ENCODE measurements around the gene REM1. TPM values are rescaled to one million over a fixed set of nuclear protein-coding genes. Genes with fewer than 3 reads are reported as not detected.
A peak's percentile ranks its signal among the peaks of the same experiment; 100 is the strongest.

Gene REM1
- total and polyA plus RNA-seq, 2 of the 13 experiments (the other 11 are each of a cell fraction or from before 2014, with no cell fraction given), result not detected

DNA sequence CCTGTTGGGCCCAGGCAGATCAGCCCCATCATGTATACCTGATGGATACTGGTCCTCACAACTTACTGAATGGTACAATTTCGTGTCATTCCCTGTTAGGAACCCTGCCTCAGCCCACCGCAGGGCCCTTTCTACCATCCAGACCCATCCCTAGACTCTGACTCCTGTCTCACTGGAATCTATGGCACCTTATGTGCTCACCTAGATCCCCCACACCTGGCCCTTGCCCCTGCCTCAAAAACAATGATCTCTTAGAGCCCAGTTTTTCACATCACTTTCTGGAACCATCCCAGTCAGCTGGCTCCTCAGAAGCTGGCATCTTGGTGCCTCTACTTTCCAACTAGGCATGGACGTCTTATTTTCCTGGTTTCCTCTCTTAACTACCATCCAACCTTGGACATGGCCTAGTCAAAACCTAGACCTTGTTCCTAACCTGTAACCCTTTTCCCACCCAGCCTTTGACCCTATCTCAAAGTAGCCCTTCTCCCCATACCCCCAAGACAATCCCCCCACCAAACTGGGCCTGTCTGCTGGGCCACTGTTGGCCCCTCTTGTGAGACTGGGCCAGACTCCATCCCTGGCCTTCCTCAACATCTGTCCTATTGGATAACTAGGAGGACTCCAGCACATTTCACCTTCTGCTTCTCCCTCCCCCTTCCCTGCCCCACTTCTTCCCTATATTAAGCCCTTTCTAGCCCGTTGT lies 40.1 kb downstream of the REM1 start (continued):
- no peak for TF ChIP-seq MBNL3 (CRISPR knock-in tag; conservative IDR thresholded peaks at IDR 0.05)
- 0 out of 2 replicates have a peak, but pooled peaks have one; percentile 2 for TF ChIP-seq MTF2 (CRISPR knock-in tag; IDR thresholded peaks at IDR 0.05; ENCODE audit: borderline replicate concordance)
- TF ChIP-seq, protein P1, sequence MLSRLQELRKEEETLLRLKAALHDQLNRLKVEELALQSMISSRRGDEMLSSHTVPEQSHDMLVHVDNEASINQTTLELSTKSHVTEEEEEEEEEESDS (CRISPR knock-in tag; IDR thresholded peaks at IDR 0.05; ENCODE audit: borderline replicate concordance), result no peak
- TF ChIP-seq, protein P2, sequence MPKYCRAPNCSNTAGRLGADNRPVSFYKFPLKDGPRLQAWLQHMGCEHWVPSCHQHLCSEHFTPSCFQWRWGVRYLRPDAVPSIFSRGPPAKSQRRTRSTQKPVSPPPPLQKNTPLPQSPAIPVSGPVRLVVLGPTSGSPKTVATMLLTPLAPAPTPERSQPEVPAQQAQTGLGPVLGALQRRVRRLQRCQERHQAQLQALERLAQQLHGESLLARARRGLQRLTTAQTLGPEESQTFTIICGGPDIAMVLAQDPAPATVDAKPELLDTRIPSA (CRISPR knock-in tag; IDR thresholded peaks at IDR 0.05; ENCODE audit: borderline replicate concordance), result no peak
- peak; percentile 62 for TF ChIP-seq PCBP2 (optimal IDR thresholded peaks at IDR 0.05; ENCODE audit: low read depth, low read length, poor library complexity, severe bottlenecking)
- no peak for TF ChIP-seq JDP2 (CRISPR knock-in tag; IDR thresholded peaks at IDR 0.05; ENCODE audit: borderline replicate concordance)
- TF ChIP-seq SMAD9 (CRISPR knock-in tag; IDR thresholded peaks at IDR 0.05), result no peak
- TF ChIP-seq ZNF772 (CRISPR knock-in tag; IDR thresholded peaks at IDR 0.05), result 0 out of 2 replicates have a peak, but pooled peaks have one; percentile 36
- TF ChIP-seq, protein P3, sequence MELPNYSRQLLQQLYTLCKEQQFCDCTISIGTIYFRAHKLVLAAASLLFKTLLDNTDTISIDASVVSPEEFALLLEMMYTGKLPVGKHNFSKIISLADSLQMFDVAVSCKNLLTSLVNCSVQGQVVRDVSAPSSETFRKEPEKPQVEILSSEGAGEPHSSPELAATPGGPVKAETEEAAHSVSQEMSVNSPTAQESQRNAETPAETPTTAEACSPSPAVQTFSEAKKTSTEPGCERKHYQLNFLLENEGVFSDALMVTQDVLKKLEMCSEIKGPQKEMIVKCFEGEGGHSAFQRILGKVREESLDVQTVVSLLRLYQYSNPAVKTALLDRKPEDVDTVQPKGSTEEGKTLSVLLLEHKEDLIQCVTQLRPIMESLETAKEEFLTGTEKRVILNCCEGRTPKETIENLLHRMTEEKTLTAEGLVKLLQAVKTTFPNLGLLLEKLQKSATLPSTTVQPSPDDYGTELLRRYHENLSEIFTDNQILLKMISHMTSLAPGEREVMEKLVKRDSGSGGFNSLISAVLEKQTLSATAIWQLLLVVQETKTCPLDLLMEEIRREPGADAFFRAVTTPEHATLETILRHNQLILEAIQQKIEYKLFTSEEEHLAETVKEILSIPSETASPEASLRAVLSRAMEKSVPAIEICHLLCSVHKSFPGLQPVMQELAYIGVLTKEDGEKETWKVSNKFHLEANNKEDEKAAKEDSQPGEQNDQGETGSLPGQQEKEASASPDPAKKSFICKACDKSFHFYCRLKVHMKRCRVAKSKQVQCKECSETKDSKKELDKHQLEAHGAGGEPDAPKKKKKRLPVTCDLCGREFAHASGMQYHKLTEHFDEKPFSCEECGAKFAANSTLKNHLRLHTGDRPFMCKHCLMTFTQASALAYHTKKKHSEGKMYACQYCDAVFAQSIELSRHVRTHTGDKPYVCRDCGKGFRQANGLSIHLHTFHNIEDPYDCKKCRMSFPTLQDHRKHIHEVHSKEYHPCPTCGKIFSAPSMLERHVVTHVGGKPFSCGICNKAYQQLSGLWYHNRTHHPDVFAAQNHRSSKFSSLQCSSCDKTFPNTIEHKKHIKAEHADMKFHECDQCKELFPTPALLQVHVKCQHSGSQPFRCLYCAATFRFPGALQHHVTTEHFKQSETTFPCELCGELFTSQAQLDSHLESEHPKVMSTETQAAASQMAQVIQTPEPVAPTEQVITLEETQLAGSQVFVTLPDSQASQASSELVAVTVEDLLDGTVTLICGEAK (IDR thresholded peaks at IDR 0.05), result no peak
- TF ChIP-seq, protein P3 (CRISPR knock-in tag; IDR thresholded peaks at IDR 0.05), result peak; percentile 52; the same call in 1 of the 2 replicates
- TF ChIP-seq PHF21A (CRISPR knock-in tag; IDR thresholded peaks at IDR 0.05), result peak; percentile 24; the same call in 1 of the 2 replicates
- TF ChIP-seq ZNF724P (CRISPR knock-in tag; IDR thresholded peaks at IDR 0.05; ENCODE audit: borderline replicate concordance), result 0 out of 2 replicates have a peak, but pooled peaks have one; percentile 13
- TF ChIP-seq ZNF747 (CRISPR knock-in tag; IDR thresholded peaks at IDR 0.05; ENCODE audit: borderline replicate concordance), result peak; percentile 26; the same call in 1 of the 2 replicates
- TF ChIP-seq ZNF737 (CRISPR knock-in tag; IDR thresholded peaks at IDR 0.05; ENCODE audit: borderline replicate concordance), result 0 out of 2 replicates have a peak, but pooled peaks have one; percentile 66
- 0 out of 2 replicates have a peak, but pooled peaks have one; percentile 31 for TF ChIP-seq ZNF263 (CRISPR knock-in tag; IDR thresholded peaks at IDR 0.05)
- no peak for TF ChIP-seq REL (CRISPR knock-in tag; conservative IDR thresholded peaks at IDR 0.05)
- TF ChIP-seq ZNF614 (CRISPR knock-in tag; IDR thresholded peaks at IDR 0.05; ENCODE audit: borderline replicate concordance), result no peak
- peak; percentile 71; the same call in 1 of the 2 replicates for TF ChIP-seq ELF4 (CRISPR knock-in tag; IDR thresholded peaks at IDR 0.05; ENCODE audit: borderline replicate concordance)

All from HepG2 (cell line).